ENCODE measurements around the gene SKIC8.

GRCh38 chr15:78338781-78339180 lies 39.4 kb upstream of the SKIC8 start:
- TF ChIP-seq CTCF (conservative IDR thresholded peaks at IDR 0.05) (no peak), EZH2 (IDR thresholded peaks at IDR 0.05; ENCODE audit: low read depth) (no peak)
